AG09319 (cell line): ENCODE data around the gene AAGAB.

Experiments
- DNase-seq: peaks from one replicate; pipeline ENCODE4 v3.0.0-alpha.2; 2010; ENCODE audit warnings: low read depth; ENCODE audit errors: extremely low read depth
- TF ChIP-seq, protein P1 (sequence below): IDR thresholded peaks from 2 replicates; pipeline ENCODE4 v1.5.1; 2011; ENCODE audit warnings: low read depth, mild to moderate bottlenecking, inconsistent platforms, low read length, moderate library complexity

Gene AAGAB

DNA sequence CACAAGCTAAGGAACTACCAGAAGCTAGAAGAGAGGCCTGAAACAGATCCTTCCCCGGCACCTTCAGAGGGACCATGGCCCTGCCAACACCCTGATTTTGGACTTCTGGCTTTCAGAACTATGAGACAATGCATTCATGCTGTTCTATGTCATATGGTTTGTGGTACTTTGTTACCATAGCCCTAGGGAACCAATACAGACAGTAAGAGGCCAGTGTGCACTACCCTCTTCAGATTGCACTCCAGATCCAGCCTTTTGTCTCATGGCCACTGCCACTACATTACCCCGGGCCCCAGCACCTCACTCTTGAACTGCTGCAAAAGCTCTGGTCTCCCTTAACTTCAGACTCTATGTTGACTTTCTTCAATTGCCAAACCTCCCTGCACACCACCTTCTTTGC lies 24.0 kb downstream of the AAGAB start:
- TF ChIP-seq, protein P1, sequence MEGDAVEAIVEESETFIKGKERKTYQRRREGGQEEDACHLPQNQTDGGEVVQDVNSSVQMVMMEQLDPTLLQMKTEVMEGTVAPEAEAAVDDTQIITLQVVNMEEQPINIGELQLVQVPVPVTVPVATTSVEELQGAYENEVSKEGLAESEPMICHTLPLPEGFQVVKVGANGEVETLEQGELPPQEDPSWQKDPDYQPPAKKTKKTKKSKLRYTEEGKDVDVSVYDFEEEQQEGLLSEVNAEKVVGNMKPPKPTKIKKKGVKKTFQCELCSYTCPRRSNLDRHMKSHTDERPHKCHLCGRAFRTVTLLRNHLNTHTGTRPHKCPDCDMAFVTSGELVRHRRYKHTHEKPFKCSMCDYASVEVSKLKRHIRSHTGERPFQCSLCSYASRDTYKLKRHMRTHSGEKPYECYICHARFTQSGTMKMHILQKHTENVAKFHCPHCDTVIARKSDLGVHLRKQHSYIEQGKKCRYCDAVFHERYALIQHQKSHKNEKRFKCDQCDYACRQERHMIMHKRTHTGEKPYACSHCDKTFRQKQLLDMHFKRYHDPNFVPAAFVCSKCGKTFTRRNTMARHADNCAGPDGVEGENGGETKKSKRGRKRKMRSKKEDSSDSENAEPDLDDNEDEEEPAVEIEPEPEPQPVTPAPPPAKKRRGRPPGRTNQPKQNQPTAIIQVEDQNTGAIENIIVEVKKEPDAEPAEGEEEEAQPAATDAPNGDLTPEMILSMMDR: no peak
- DNase-seq: no peak

DNA sequence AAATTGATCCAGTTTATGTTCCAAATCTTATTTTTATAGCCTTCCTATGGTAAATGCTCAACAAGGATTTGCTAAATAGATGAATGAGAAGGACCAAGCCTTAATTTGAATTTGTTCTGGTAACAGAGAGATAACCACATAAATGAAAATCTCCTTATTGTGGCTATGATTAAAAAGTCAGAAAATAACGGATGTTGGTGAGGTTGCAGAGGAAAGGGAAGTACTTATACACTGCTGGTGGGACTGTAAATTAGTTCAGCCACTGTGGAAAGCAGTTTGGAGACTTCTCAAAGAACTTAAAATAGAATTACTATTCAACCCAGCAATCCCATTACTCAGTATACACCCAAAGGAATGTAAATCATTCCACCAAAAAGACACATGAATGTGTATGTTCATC lies 26.2 kb downstream of the AAGAB start:
- DNase-seq: no peak
- TF ChIP-seq, protein P1: no peak

DNA sequence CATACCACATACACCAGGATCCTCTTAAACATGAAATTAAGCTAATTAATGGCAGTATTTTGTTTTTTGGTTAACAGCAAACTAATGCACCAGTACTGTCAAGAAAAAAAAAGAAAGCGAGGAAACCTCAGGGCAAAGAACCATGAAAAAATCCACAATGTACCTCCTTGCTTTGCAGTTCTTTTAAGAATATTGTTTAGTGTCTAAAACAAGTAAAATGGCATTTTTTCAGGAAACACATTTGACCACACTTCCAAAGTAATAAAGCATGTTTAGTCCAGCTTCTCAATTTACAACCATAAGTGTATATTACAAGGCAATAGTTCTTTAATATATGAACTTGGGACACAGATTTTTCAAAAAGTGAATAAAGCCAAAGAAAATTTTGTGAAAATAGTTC lies 26.6 kb downstream of the AAGAB start:
- TF ChIP-seq, protein P1: no peak
- DNase-seq: no peak

DNA sequence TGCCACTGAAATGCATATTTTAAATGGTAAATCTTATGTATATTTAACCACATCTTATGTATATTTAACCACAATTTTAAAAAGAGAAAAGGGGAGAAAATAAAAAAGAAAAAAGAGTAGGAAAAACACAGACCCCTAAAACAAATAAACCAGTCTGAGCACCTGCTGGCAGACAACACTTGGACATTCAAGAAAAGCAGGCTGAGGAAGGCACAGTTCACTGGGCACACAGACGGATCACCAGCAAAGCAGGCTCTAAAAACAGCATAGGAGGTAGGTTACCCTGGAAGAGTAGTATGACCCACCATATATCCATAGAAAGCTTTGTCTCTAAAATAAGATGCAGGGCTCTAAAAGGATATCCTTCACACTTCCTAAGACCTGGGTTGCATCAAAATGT lies 27.0 kb downstream of the AAGAB start:
- no peak for DNase-seq
- TF ChIP-seq, protein P1: no peak

DNA sequence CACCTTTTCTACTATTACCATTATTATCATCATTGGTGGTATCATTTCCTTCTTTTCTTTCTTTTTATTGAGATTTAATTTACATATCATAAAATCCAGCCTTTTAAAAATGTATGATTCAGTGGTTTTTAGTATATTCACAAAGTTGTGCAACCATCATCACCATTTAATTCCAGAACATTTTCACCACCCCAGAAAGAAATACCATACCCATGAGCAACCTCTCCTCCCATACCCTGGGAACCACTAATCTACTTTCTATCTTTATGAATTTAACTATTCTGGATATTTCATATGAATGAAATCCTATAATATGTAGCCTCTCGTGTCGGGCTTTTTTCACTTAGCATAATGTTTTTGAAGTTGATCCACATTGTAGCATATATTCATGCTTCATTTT lies 29.1 kb downstream of the AAGAB start:
- no peak for DNase-seq
- TF ChIP-seq, protein P1: no peak

DNA sequence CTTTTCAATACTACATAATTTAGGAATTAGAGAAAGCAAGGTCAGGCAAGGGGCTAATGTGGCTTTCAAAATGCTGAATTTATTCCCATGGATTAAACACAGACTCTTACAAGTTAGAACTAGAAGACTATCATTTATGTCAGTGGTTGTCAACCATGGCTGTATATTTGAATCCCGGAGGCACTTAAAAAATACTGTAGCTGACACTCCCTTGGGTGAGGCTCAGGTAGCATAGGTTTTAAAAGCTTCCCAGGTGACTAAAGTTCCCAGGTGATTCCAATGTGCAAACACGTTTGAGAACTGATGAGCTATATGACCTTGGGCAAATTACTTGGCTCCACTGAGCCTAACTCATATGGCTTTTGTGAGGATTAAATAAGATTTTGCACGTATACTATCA lies 29.6 kb downstream of the AAGAB start:
- TF ChIP-seq, protein P1: no peak
- DNase-seq: no peak

DNA sequence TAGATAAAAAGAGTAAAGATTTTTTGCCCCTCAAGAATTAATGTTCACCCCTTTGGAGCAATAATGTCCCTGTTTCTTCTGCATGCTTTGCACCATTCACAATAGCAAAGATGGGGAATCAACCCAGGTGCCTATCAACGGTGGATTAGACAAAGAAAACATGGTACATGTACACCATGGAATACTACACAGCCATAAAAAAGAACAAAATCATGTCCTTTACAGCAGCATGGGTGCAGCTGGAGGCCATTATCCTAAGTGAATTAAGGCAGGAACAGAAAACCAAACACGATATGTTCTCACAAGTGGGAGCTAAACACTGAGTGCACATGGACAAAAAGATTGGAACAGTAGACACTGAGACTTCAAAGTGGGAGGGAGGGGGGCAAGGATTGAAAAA lies 35.2 kb downstream of the AAGAB start:
- no peak for DNase-seq
- TF ChIP-seq, protein P1: no peak
